Stimulated activated CD4-positive, alpha-beta T cell treated with anti-CD3 and anti-CD28 coated beads, Interleukin-4, amount 100 ng/mL, for 24 hours (primary cell): ENCODE data around the gene TOB1.

Experiments used
- DNase-seq: peaks from one replicate; pipeline ENCODE4 v3.0.0-alpha.2; 2020

TOB1 gene

DNA sequence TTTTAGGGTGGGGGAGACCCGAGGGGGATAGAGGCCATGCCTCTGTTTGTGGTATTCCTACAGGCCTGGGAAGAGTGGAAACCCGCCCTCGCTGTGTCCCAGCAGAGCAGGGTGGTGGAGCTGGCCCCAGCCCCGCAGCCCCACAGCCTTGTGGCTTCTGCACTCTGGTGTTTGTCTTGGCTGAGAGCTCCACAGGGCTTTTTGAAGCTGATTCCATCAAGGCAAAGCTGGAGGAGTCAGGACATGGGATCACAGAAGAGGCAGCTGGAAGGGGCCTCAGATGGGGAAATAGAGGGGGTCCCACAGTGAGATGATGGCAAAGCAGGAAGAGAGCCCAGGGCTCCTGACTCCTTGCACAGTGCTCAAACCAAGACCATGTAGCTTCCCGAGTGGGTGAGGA is 35.8 kb downstream of the TOB1 start:
- DNase-seq: no peak

DNA sequence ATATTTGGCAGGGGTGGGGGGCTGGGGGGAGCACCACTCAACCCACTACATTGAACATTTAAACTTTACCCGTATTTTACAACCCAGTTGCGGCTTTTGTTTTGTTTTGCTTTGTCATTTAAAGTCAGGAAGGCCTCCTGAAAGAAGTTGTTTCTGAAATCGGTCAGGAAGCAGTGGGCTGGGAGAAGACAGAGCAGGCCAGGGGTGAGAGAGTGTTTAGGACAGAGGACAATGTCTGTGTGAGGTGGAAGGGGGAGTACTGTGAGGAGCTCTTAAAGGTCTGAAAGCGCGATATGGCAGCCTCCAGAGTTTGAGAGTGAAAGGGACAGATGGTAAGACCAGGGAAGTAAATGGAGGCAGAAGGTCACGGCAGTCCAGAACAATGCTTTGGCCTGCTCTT is 36.8 kb downstream of the TOB1 start:
- no peak for DNase-seq

DNA sequence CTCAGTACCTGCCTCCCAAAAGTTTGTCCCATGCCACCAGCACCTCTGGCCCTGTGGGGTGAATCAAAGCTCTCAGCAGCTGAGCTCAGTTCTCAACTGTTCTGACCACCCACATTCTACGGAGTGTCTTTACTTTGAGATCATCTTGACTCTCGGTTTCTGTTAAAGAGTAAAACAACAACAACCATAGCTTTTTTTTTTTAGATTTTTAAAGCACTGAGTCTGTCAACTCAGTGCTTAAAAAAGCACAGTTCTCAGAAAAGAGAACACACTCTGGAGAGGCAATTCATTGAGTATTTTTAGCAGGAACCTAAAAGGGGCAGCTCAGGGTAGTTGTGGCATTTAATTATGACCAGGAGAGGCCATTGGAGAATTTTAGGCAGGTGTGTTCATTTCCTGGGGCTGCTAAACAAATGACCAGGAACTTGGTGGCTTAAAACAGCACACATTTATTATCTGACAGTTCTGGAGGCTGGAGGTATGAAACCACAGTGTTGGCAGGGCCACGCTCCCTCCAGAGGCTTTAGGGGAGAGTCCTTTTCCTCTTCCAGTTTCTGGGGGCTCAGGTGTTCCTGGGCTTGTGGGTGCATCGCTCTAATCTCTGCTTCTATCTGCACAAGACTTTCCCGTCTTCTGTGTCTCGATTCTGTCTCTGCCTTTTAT is 37.5 kb downstream of the TOB1 start:
- DNase-seq: no peak

- no peak for DNase-seq
These were observed 41.0 kb downstream of the TOB1 start for GRCh38 chr17:50825188-50825587.

DNA sequence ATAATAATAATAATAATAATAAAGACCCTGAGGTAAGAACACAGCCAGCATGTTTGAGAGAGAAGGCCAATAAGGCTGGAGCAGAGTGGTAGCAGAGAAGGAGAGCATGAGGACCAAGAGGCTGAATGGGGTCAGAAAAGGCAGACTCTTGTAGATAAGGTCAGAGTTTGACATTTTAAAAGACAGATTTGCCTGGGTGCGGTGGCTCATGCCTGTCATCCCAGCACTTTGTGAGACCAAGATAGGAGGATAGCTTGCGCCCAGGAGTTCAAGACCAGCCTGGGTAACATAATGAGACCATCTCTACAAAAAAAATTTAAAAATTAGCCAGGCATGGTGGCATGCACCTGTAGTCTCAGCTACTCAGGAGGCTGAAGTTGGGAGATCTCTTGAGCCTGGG is 41.7 kb downstream of the TOB1 start:
- DNase-seq: no peak

GRCh38 chr17:50822550-50822949 is 43.6 kb downstream of the TOB1 start:
- no peak for DNase-seq

DNA sequence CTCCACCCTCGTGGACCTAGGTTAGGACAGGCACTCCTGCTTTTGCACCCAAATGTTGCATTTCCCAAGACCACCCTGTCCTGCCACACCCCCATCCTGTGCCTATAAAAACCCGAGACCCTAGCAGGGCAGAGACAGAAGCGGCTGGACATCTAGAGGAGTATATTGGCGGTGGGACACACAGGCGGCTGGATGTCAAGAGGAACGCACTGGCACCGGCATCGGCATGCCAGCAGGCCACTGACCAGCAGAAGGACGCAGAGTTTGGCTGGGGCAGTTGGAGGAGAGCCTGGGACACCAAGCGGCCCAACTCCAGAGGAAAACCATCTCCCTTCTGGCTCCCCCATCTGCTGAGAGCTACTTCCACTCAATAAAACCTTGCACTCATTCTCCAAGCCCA is 45.5 kb downstream of the TOB1 start:
- DNase-seq: no peak

DNA sequence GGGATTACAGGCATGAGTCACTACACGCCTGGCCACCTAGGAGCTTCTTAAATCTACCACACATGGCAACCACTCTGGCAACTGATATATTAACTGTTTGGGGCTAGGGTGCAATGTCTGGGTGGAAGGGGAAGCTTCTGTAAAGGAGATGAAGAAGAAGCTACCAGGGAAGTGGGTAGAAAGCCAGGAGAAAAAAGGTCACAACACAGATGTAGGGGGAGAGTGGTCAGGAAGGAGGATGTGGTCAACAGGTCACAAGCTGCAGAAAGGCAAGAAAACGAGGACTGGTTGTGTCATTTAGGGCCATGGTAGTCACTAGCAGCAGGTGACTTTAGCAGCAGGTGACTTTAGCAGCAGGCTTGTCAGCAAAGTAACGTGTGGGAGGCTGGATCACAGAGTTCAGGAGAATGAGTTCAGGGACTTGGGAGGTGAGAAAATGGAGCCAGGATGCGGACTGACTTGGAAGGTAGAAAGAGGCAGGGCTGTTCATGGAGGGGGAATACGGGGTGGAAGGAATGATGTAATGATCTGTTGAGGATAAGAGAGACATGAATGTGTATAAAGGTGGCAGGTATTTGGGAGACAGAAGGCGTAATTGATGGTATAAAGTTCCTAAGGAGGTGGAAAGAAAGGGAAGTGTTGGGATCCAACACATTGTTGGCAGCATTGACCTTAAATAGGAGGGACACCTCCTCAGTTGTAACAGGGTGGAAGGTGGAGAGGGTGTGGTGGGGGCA is 47.1 kb downstream of the TOB1 start:
- no peak for DNase-seq

DNA sequence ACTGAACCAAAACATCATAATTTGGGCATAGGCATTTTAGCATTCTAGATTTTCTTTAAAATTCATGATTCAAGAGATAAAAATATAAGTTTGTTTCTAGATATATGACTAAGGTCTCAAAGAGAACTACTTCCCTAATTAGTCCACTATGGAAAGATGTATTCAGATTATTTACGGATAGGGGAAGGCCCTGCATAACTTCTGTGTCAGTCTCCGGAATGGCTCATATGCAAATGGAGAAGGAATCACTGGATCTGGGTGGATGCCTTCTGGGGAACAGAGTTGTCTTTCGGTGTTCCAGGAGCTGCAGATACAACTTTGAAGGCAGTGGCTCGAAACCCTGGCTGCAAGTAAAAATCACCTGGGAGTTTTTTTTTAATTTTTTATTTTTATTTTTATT is 47.9 kb downstream of the TOB1 start:
- no peak for DNase-seq

DNA sequence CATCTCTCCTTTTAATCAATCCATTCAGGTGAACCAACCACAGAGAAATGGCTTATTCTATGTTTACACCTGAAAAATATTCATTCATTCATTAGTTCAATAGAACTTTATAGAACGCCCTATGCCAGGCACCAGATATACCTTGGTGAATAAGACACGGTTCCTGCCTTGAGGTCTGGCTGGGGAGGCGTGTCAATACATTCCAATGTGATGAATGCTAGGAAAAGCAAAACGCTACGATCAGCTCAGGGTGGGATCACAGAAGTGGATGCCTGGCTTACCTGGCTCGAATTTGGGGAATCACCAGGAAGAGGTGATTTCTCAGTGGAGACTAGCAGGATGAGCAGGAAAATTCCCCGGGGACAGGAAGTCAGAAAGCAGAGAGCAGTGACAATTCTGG is 48.3 kb downstream of the TOB1 start:
- no peak for DNase-seq

DNA sequence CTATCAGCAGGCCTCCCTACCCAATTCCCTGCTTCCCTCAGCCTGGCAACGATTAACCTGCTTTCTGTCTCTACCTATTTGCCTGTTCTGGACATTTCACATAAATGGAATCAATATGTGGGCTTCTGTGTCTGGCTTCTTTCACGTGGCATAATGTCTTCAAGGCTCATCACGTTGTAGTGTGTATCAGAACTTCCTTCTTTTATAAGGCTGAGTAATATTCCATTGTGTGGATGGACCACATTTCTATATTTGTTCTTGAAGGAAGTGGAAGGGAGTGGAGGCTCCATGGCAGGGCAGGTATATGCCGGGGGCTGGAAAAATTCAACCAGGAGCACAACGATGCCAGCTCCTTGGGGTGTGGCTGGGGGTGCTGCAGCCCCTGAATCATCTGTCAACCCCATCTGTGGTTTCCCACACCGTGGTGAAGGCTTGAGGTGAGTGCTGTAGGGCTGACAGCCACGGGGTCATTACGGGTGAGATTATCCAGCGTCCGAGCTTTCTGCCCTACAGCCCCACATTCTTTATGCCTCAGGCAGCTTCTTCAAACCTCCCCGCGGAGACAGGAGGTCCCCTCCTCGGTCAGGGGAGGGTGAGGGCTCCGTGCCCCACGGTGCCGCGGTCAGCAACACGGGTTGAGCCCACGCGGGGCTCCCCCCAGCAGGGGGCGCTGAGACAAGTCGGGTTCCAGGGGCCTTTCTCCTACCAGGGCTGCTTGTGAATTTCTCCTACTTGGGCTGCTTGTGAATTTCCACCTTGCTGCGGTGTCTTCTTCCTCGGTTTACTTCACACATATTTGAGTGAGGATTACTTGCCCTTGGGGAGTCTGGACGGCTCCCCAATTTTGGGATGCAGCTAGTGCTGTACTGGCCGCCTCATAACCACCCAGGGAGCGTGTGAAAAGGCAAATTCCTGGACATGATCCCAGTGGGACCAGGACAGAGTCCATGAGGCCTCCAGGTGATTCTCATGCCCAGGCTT is 49.1 kb downstream of the TOB1 start:
- DNase-seq: peak; percentile 62

- DNase-seq: no peak
These were observed 49.9 kb downstream of the TOB1 start for GRCh38 chr17:50816271-50816670.

GRCh38 chr17:50815400-50815799 is 50.8 kb downstream of the TOB1 start:
- no peak for DNase-seq

DNA sequence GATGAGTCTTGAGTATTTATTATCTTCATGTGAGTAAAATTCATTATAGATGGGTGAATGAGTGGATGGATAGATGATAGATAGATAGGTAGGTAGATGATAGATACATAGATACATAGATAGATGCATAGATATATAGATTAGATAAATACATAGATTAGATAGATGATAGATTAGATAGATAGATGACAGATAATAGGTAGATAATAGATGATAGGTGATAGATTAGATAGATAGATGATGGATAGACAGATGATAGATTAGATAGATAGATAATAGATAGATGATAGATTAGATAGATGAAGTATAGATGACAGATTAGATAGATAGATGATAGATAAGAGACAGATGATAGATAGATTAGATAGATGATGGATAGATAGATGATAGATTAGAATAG is 52.6 kb downstream of the TOB1 start:
- DNase-seq: no peak
